IPS DF 6.9 (cell line): Measurements from ENCODE around the gene TNP2.

Experiments used
- DNase-seq: peaks from one replicate; pipeline ENCODE4 v3.0.0-alpha.2; 2013; ENCODE audit warnings: low read depth, low spot score
- H3K27ac ChIP-seq: one replicate; pipeline ENCODE4 v1.5.1; 2013; ENCODE audit warnings: low read length, control low read depth
- H3K27me3 ChIP-seq: 2 replicates; pipeline ENCODE4 v1.6.1; 2013; ENCODE audit warnings: mild to moderate bottlenecking, low read length; ENCODE audit not compliant: control insufficient read depth, insufficient read depth
- H3K36me3 ChIP-seq: 2 replicates; pipeline ENCODE4 v1.6.1; 2013; ENCODE audit warnings: low read length; ENCODE audit not compliant: control insufficient read depth, insufficient read depth
- H3K4me1 ChIP-seq: 2 replicates; pipeline ENCODE4 v1.6.1; 2013; ENCODE audit warnings: low read length; ENCODE audit not compliant: control insufficient read depth, insufficient read depth
- H3K4me3 ChIP-seq: 2 replicates; pipeline ENCODE4 v1.5.1; 2013; ENCODE audit warnings: mild to moderate bottlenecking, low read length
- H3K9me3 ChIP-seq: 2 replicates; pipeline ENCODE4 v1.6.1; 2013; ENCODE audit warnings: low read length, inconsistent platforms; ENCODE audit not compliant: control insufficient read depth, insufficient read depth
- WGBS: extraction: QIAGEN DNeasy Blood & Tissue Kit; methylation state at CpG from one replicate; pipeline ENCODE4 v1.1.7; 2013; ENCODE audit warnings: mixed read lengths, missing lambda C conversion rate; ENCODE audit not compliant: insufficient read length, insufficient coverage; 5-methylcytosine and 5-hydroxymethylcytosine counted together

TNP2 gene

DNA sequence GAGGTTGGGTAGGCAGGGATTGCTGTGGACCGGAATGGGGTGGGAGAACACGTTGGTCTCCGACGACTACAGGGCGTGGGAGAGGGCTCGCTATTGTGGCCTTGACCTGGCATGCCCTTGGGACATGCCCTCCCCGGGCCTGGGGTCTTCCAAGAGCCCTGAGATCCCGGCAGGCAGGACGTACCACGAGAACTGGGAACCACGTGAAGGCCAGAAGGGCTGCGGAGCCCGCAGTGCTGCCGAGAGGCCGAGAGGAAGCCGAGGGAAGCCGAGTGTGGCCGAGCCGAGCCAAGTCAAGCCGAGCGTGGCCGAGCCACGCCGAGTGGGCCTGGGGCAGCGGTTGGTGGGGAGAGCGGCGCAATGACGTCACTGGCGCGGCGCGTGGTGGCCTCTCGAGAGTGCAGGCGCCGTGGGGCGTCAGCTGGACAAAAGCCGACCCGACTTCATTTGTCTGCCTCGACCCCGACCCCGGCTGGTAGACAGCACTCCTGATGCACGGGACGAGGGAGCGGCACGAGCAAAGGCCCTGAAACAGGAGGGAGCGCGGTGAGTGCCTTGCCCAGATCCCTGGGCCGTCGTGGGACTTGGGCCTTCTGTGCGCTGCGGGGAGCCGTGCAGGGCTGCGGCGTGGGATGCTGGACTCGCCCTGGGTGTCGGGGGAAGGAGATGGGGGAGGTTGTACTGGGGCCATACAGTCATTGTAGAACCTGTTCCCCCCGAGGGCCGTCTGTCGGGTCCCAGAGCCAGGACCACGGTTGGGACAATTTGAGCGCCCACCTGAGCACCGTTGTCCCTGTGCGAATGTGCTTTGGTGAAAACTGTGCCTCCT, 19.7 kb downstream of the TNP2 start:
- no CpG with 5 or more reads among the region's 63 CpGs for WGBS
- DNase-seq = no peak
- Histone ChIP-seq H3K27me3 (no peaks in the 10 kb centered on the region), H3K4me3 (no peak overlapping the region), H3K27ac (no peak overlapping the region), H3K36me3 (peaks cover 2% of the 10 kb centered on the region; the same call in 1 of the 2 replicates), H3K4me1 (0 out of 2 replicates have a peak, but pooled peaks cover 1% of the 10 kb centered on the region), H3K9me3 (no peaks in the 10 kb centered on the region)

DNA sequence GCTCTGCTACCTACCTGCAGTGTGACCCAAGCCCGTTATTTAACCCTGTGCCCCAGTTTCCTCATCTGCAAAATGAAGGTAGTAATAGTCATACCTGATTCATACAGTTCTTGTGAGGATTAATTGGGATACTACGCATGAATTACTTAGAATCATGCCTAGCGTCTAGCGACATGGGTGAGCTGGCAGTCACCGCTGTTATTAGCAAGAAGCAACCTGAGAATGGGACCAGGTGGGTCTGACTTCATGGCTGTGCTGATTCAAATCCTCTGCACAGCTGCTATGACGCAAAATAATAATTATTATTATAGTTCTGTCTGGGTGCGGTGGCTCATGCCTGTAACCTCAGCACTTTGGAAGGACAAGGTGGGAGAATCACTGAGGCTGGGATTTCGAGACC, 21.0 kb downstream of the TNP2 start:
- Histone ChIP-seq H3K36me3 (no peaks in the 10 kb centered on the region; the same call in 1 of the 2 replicates), H3K9me3 (no peaks in the 10 kb centered on the region), H3K27me3 (no peaks in the 10 kb centered on the region), H3K27ac (no peak overlapping the region), H3K4me1 (0 out of 2 replicates have a peak, but pooled peaks cover 1% of the 10 kb centered on the region), H3K4me3 (no peak overlapping the region)
- DNase-seq = no peak
- no CpG with 5 or more reads among the region's 8 CpGs for WGBS

DNA sequence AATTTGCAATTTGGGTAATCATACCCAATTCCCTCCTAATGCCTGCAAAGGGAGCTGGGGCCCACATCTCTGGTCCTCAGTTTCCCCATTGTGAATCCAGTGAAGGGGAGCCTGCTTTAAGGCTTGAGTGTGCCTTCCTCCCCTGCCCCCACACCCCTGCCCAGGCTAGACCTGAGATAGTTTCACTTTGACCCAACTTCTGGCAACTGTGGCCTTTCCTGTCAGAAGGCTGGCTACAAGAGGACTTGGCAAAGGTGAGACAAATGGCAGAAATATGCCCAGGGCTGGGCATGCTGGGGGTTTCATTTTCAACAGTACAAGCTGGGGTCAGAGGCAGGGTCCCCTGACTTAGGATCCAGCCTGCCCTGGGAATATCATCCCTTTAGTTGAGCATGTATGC, 23.1 kb downstream of the TNP2 start:
- Histone ChIP-seq H3K9me3 (no peaks in the 10 kb centered on the region), H3K27me3 (no peaks in the 10 kb centered on the region), H3K4me1 (no peaks in the 10 kb centered on the region), H3K4me3 (no peak overlapping the region), H3K36me3 (no peaks in the 10 kb centered on the region; the same call in 1 of the 2 replicates), H3K27ac (no peak overlapping the region)
- no peak for DNase-seq

DNA sequence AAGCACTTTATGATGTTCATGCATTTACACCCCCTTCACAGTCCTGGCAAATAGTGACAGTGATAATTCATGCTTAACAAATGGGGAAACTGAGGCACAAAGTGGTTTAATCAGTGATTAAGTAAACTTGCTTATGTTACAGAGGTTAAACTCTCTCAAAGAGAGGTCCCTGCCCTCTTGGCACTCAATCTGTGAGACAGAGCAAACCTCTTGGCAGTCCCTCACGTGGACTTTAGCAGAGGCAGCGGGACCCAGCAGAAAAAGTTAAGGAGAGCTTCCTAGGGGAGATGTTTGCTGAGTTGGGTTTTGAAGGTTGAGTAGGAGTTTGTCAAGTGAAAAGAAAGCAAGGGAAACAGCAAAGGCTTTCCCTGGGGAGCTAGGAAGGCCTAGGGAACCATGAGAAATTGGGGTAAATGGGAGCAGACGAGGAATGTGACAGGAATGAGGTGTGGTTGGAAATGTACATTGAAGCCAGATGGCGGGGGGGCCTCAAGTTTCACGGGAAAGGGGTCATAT, 23.8 kb downstream of the TNP2 start:
- no peaks in the 10 kb centered on the region for H3K27me3 ChIP-seq
- no CpG with 5 or more reads among the region's 5 CpGs for WGBS

DNA sequence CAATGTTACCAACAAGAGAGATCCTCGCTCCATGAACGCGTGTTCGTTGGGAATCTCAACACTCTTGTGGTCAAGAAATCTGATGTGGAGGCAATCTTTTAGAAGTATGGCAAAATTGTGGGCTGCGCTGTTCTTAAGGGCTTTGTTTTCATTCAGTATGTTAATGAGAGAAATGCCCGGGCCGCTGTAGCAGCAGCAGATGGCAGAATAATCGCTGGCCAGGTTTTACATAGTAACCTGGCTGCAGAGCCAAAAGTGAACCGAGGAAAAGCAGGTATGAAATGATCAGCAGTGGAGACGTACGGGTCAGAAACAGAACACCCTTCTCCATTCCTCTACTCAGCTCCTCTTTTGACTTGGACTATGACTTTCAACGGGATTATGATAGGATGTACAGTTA, 26.5 kb downstream of the TNP2 start:
- no peak overlapping the region for H3K4me3 ChIP-seq
- no peak overlapping the region for H3K27ac ChIP-seq
- H3K36me3 ChIP-seq = no peaks in the 10 kb centered on the region
- WGBS = no CpG with 5 or more reads among the region's 12 CpGs
- no peaks in the 10 kb centered on the region for H3K27me3 ChIP-seq
- no peak for DNase-seq
- H3K4me1 ChIP-seq = no peaks in the 10 kb centered on the region
- no peaks in the 10 kb centered on the region for H3K9me3 ChIP-seq

More for the DNA sequence above, 23.8 kb downstream of the TNP2 start:
- no peaks in the 10 kb centered on the region; the same call in 1 of the 2 replicates for H3K36me3 ChIP-seq
- no peaks in the 10 kb centered on the region for H3K4me1 ChIP-seq
- H3K9me3 ChIP-seq = no peaks in the 10 kb centered on the region
- no peak overlapping the region for H3K4me3 ChIP-seq
- DNase-seq = no peak
- H3K27ac ChIP-seq = no peak overlapping the region

DNA sequence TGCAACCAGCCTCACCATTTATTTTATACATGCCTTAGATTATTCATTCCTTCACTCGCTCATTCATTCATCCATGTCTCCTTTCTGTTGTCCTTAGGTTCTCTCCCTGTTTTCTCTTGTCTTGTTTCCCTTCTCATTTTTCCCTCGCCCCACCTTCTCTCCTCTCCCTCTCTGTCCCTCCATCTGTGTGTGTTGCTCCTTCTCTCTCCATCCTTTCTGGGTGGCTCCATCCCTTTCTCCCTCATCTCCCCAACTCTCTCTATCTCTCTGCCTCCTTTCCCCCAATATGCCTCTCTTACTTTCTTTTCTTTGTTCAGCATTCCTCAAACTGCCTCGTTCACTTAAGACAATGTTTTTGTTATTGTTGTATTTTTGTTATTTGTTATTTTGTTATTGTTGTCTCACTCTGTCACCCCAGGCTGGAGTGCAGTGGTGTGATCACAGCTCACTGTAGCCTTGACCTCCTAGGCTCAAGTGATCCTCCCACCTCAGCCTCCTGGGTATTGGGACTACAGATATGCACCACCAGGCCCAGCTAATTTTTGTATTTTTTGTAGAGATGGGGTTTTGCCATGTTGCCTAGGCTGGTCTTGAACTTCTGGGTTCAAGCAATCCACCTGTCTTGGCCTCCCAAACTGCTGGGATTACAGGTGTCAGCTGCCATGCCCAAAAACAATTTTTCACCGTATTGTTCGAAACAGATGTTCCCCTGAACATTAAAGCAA, 27.5 kb downstream of the TNP2 start:
- Histone ChIP-seq H3K4me3 (no peak overlapping the region), H3K36me3 (no peaks in the 10 kb centered on the region), H3K27me3 (no peaks in the 10 kb centered on the region), H3K9me3 (no peaks in the 10 kb centered on the region), H3K4me1 (no peaks in the 10 kb centered on the region), H3K27ac (no peak overlapping the region)
- DNase-seq = no peak
- WGBS = no CpG with 5 or more reads among the region's 5 CpGs

DNA sequence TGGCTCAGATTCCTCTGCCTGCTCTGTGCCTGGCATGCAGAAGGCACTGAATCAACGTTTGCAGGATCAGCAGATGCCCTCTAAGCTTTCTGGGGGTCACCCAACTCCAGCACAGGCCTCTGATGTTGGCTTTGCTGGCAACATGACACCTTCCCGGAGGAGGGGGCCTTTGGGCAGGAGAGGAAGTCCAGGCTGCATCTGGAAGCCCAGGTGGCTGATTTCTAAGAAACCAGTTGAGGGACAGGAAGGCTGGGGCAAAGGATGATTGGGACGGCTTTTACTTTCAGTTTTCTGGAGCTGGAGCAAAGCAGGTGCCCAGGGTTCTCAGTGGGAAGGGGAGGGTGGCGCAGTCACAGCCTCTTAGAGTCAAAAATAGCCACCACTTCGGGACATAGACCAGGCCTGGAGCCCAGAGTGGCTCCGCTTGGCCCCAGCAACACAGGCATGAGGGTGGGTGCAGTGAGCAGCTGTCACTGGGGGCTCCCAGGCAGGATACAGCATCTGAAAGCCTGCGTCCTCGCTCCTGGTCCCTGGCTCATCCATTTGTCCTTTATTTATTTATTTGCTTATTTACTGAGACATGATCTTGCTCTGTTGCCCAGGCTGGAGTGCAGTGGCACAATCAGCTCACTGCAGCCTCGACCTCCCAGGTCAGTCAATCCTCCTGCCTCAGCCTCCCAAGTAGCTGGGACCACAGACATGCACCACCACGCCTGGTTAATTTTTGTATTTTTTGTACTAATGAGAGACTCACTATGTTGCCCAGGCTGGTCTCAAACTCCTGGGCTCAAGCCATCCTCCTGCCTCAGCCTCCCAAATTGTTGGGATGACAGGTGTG, 28.3 kb downstream of the TNP2 start:
- H3K36me3 ChIP-seq = no peaks in the 10 kb centered on the region
- WGBS = no CpG with 5 or more reads among the region's 10 CpGs
- no peaks in the 10 kb centered on the region for H3K27me3 ChIP-seq
- H3K4me1 ChIP-seq = no peaks in the 10 kb centered on the region
- H3K4me3 ChIP-seq = no peak overlapping the region
- H3K9me3 ChIP-seq = no peaks in the 10 kb centered on the region
- H3K27ac ChIP-seq = no peak overlapping the region
- no peak for DNase-seq

DNA sequence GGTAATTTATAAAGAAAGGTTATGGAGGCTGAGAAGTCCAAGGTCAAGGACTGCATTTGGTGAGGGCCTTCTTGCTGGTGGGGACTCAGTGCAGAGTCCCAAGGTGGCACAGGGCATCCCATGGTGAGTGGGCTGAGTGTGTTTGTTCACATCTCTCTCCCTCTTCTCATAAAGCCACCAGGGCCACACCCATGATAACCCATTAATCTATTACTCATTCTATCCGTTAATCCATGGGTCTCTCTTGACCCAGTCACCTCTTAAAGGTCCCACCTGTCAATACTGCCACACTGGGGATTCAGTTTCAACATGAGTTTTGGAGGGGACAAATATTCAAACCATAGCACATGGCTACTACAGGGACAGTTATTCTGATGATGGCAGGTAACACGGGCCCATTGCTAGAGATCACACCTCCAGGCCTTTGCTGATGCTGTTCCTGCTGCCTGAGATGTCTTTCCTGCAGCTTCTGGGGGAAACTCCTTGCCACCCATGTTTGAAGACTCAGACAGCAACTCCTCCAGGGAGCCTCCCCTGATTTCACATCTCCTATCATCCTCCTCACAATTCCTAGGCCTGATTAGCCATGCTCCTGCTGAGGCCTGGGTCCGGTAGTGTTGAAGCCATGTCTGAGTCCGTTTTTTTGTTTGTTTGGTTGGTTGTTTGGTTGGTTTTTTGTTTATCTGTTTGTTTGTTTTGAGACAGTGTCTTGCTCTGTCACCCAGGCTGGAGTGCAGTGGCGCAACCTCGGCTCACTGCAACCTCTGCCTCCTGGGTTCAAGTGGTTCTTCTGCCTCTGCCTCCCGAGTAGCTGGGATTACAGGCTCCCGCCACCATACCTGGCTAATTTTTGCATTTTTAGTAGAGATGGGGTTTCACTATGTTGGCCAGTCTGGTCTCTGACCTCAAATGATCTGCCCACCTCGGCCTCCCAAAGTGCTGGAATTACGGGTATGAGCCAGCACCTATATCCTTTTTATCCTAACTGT, 29.2 kb downstream of the TNP2 start:
- Histone ChIP-seq H3K4me3 (no peak overlapping the region), H3K27me3 (no peaks in the 10 kb centered on the region; the same call in 1 of the 2 replicates), H3K9me3 (no peaks in the 10 kb centered on the region), H3K36me3 (no peaks in the 10 kb centered on the region), H3K4me1 (no peaks in the 10 kb centered on the region), H3K27ac (no peak overlapping the region)
- DNase-seq = no peak
- WGBS = no CpG with 5 or more reads among the region's 10 CpGs

DNA sequence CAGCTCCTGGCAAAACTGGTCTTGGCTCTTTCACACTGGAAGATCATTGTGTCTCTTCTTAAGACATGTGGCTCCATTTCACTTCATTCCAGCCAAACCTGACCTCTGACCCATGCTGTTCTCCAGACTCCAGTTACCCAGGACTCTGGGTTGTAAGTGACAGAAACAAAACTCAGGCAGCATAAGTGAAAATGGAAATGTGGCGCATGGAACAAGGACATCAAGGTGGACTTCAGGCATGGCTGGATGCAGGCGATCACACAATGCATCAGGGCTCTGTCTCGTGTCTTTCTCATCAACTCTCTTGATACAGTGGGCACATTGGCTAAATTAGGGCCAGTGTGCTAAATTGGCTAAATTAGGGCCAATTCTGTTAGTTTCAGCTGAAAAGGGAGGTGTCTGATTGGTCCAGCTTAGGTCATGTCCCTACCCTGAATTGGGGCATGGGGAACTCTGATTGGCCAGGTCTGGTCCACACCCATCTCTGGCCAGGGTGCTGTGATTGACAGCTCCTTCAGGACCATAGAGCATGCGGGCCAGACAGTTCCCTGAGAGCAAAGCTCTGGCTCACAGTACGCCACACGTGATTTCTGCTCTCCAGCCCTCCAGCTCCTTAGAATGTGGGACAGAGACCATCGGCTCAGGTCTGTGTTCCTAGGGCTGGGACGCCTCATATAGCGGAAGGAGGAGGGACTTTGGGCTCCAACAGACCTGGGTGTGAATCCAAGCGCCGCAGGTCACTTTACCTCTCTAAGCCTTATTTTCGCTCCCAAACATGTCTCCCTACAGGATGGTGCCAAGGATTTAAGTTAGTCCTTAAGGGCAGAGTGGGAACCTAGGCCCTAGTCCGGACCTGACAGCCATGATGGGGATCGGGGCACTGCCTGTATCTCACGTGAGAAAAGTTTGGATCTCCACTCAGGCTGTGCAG, 30.6 kb downstream of the TNP2 start:
- no peaks in the 10 kb centered on the region; the same call in 1 of the 2 replicates for H3K27me3 ChIP-seq
- no peak overlapping the region for H3K27ac ChIP-seq
- no peak for DNase-seq
- no peaks in the 10 kb centered on the region for H3K4me1 ChIP-seq
- H3K9me3 ChIP-seq = no peaks in the 10 kb centered on the region
- H3K4me3 ChIP-seq = no peak overlapping the region
- no peaks in the 10 kb centered on the region for H3K36me3 ChIP-seq
- WGBS = no CpG with 5 or more reads among the region's 15 CpGs
